SK-N-SH (cell line): ENCODE data around the gene ADRA2A. TPM values are rescaled to one million over a fixed set of nuclear protein-coding genes. Genes with fewer than 3 reads are reported as not detected.

Experiments
- CTCF ChIA-PET: fragments of 300-600, 350-600 bp; formaldehyde crosslinking; extraction: SDS; loops from one replicate; lab custom pipeline; 2021; lab: Yijun Ruan, JAX
- POLR2A ChIA-PET: fragments of 350-600 bp; sonication (Branson Sonifier 250); formaldehyde crosslinking; extraction: SDS; loops from one replicate; lab custom pipeline; 2020; ENCODE audit warnings: antibody characterized with exemption, inconsistent platforms; lab: Yijun Ruan, JAX
- DNase-seq: peaks from one replicate; pipeline ENCODE4 v3.0.0; 2012
- H2AFZ ChIP-seq: fragments of 200-600 bp; sonication (generic); 2 replicates; pipeline ENCODE4 v1.8.1; 2016; ENCODE audit warnings: antibody characterized with exemption, mild to moderate bottlenecking, low read depth
- H3F3A ChIP-seq: fragments of 200-600 bp; sonication (generic); replicated peaks from 2 replicates; pipeline ENCODE3; 2016; ENCODE audit warnings: antibody characterized with exemption, mild to moderate bottlenecking; ENCODE audit not compliant: insufficient read depth
- H3K27ac ChIP-seq, 2 experiments: fragments of 200-500 bp in 1 of 2; fragments of 200-600 bp in 1 of 2; sonication (Bioruptor generic) in 1 of 2; sonication (generic), shearing (Covaris generic) in 1 of 2; 2 replicates each; pipeline versions ENCODE4 v1.5.1 to v1.6.1; 2014 to 2016; ENCODE audit warnings: low read depth in 2 of 2, inconsistent platforms in 1 of 2, low read length in 1 of 2, mild to moderate bottlenecking in 1 of 2, mixed read lengths in 1 of 2
- H3K27me3 ChIP-seq: fragments of 200-600 bp; sonication (generic), shearing (Covaris generic); 2 replicates; pipeline ENCODE4 v1.6.1; 2016; ENCODE audit warnings: mixed run types; ENCODE audit not compliant: insufficient read depth
- H3K36me3 ChIP-seq, 2 experiments: fragments of 200-500 bp in 1 of 2; fragments of 200-600 bp in 1 of 2; sonication (Bioruptor generic) in 1 of 2; sonication (generic) in 1 of 2; replicated peaks in 1 of 2; 2 replicates each; pipeline versions ENCODE3 to v1.5.1; 2014 to 2016; ENCODE audit warnings: low read length in 1 of 2, mild to moderate bottlenecking in 1 of 2; ENCODE audit not compliant: insufficient read depth in 2 of 2, control insufficient read depth in 1 of 2
- H3K4me1 ChIP-seq, 2 experiments: fragments of 200-500 bp in 1 of 2; fragments of 200-600 bp in 1 of 2; sonication (Bioruptor generic) in 1 of 2; sonication (generic), shearing (Covaris generic) in 1 of 2; 2 replicates each; pipeline versions ENCODE4 v1.5.1 to v1.6.1; 2014 to 2016; ENCODE audit warnings: low read depth in 1 of 2, low read length in 1 of 2, mixed run types in 1 of 2; ENCODE audit not compliant: insufficient read depth in 2 of 2, control insufficient read depth in 1 of 2
- H3K4me2 ChIP-seq: fragments of 200-600 bp; sonication (generic), shearing (Covaris generic); 2 replicates; pipeline ENCODE4 v1.6.1; 2017; ENCODE audit warnings: mixed run types
- H3K4me3 ChIP-seq, 2 experiments: fragments of 200-500 bp in 1 of 2; fragments of 200-600 bp in 1 of 2; sonication (Bioruptor generic) in 1 of 2; sonication (generic), shearing (Covaris generic) in 1 of 2; 2 replicates each; pipeline versions ENCODE4 v1.5.1 to v1.8.1; 2014 to 2016; ENCODE audit warnings: low read depth in 2 of 2, inconsistent platforms in 1 of 2, low read length in 1 of 2, mild to moderate bottlenecking in 1 of 2, mixed read lengths in 1 of 2, moderate library complexity in 1 of 2
- H3K79me2 ChIP-seq: fragments of 200-600 bp; sonication (generic); 2 replicates; pipeline ENCODE4 v1.8.1; 2017; ENCODE audit warnings: mild to moderate bottlenecking; ENCODE audit not compliant: insufficient read depth
- H3K9ac ChIP-seq: fragments of 200-600 bp; sonication (generic); 2 replicates; pipeline ENCODE4 v1.6.1; 2017; ENCODE audit warnings: mixed run types
- H3K9me2 ChIP-seq: fragments of 200-600 bp; sonication (generic); 2 replicates; pipeline ENCODE4 v1.6.1; 2017; ENCODE audit warnings: mixed run types
- H3K9me3 ChIP-seq: fragments of 200-600 bp; sonication (generic); 2 replicates; pipeline ENCODE4 v1.6.1; 2017; ENCODE audit warnings: mixed run types, mild to moderate bottlenecking, moderate library complexity
- H4K20me1 ChIP-seq: fragments of 200-600 bp; sonication (generic); 2 replicates; pipeline ENCODE4 v1.6.1; 2017; ENCODE audit warnings: mild to moderate bottlenecking, mixed run types; ENCODE audit not compliant: insufficient read depth
- EZH2phosphoT487 ChIP-seq: fragments of 200-600 bp; sonication (generic); IDR thresholded peaks from 2 replicates; pipeline ENCODE4 v1.6.1; 2017; ENCODE audit warnings: low read depth, mixed run types, mild to moderate bottlenecking, antibody characterized with exemption, moderate library complexity, borderline replicate concordance
- JUND ChIP-seq: IDR thresholded peaks from 2 replicates; pipeline ENCODE4 v1.4.0; 2012
- MEF2A ChIP-seq: IDR thresholded peaks from 2 replicates; pipeline ENCODE4 v1.4.0; 2012; ENCODE audit warnings: low read depth, borderline replicate concordance
- NFIC ChIP-seq: IDR thresholded peaks from 2 replicates; pipeline ENCODE4 v1.4.0; 2012; ENCODE audit warnings: borderline replicate concordance
- NRF1 ChIP-seq: IDR thresholded peaks from 2 replicates; pipeline ENCODE4 v1.6.1; 2012; ENCODE audit warnings: low read depth, mild to moderate bottlenecking, low read length
- PBX3 ChIP-seq: IDR thresholded peaks from 2 replicates; pipeline ENCODE4; 2012
- POLR2AphosphoS5 ChIP-seq: IDR thresholded peaks from 2 replicates; pipeline ENCODE4 v1.6.1; 2012; ENCODE audit warnings: low read depth, low read length
- RAD21 ChIP-seq: IDR thresholded peaks from 2 replicates; pipeline ENCODE4 v1.6.1; 2012; ENCODE audit warnings: mild to moderate bottlenecking, low read length
- RFX5 ChIP-seq: IDR thresholded peaks from 2 replicates; pipeline ENCODE4 v1.6.1; 2012; ENCODE audit warnings: mild to moderate bottlenecking, improper control_type of control experiment, low read length
- RXRA ChIP-seq: IDR thresholded peaks from 2 replicates; pipeline ENCODE4 v1.4.0; 2012; ENCODE audit warnings: low read depth, mild to moderate bottlenecking, borderline replicate concordance
- SIN3A ChIP-seq: IDR thresholded peaks from 2 replicates; pipeline ENCODE4 v1.6.1; 2012; ENCODE audit warnings: low read depth, mild to moderate bottlenecking, low read length, moderate library complexity, borderline replicate concordance
- TEAD4 ChIP-seq: IDR thresholded peaks from 2 replicates; pipeline ENCODE4 v1.4.0; 2012; ENCODE audit warnings: mild to moderate bottlenecking, borderline replicate concordance; ENCODE audit not compliant: insufficient read depth
- USF1 ChIP-seq: IDR thresholded peaks from 2 replicates; pipeline ENCODE4 v1.4.0; 2012; ENCODE audit warnings: low read depth, borderline replicate concordance
- USF2 ChIP-seq: fragments of 150-350 bp; IDR thresholded peaks from 2 replicates; pipeline ENCODE4 v1.6.1; 2017; ENCODE audit warnings: antibody characterized with exemption, low read length, low read depth, borderline replicate concordance
- WGBS: methylation state at CpG from one replicate; pipeline ENCODE4 v1.1.6; 2017; ENCODE audit warnings: low lambda C conversion rate; 5-methylcytosine and 5-hydroxymethylcytosine counted together
- polyA plus RNA-seq, 3 experiments: library from polyadenylated mRNA; depleted of rRNA; stranded (reverse); fragments of >200 nt; gene quantifications; 2 replicates each; pipeline ENCODE4 v1.2.3, GENCODE V29; 2012

ADRA2A gene
- polyA plus RNA-seq, 1 of the 3 experiments (the other 2 are of a cell fraction) = 0.02 TPM

GRCh38 chr10:111083222-111084095, 6.6 kb downstream of the ADRA2A start:
- H3F3A ChIP-seq = no peaks in the 10 kb centered on the region
- ChIA-PET POLR2A (no interaction called here), CTCF (no interaction called here)

GRCh38 chr10:111084366-111085255, 7.8 kb downstream of the ADRA2A start:
- H3K79me2 ChIP-seq = no peaks in the 10 kb centered on the region
- DNase-seq = no peak
- H3K4me1 ChIP-seq = no peaks in the 10 kb centered on the region; a peak in 1 of 4 replicates
- ChIA-PET POLR2A (no interaction called here), CTCF (no interaction called here)
- H3K27me3 ChIP-seq = no peaks in the 10 kb centered on the region
- no peaks in the 10 kb centered on the region for H3K36me3 ChIP-seq
- no peaks in the 10 kb centered on the region for H3F3A ChIP-seq
- TF ChIP-seq MEF2A (no peak), RXRA (no peak), RFX5 (no peak), PBX3 (no peak), POLR2AphosphoS5 (no peak), USF2 (no peak), SIN3A (no peak), NRF1 (no peak), RAD21 (no peak), NFIC (no peak), EZH2phosphoT487 (no peak), TEAD4 (no peak)
- H3K4me3 ChIP-seq = no peak overlapping the region
- H3K27ac ChIP-seq = no peak overlapping the region
- H3K9me3 ChIP-seq = no peaks in the 10 kb centered on the region
- H3K9ac ChIP-seq = no peak overlapping the region
- no peak overlapping the region for H3K4me2 ChIP-seq
- 42% methylated on average over 13 of the region's 14 CpGs for WGBS
- no peaks in the 10 kb centered on the region for H4K20me1 ChIP-seq
- H2AFZ ChIP-seq = no peak overlapping the region
- H3K9me2 ChIP-seq = no peaks in the 10 kb centered on the region

More at GRCh38 chr10:111083222-111084095, 6.6 kb downstream of the ADRA2A start:
- 74% methylated on average over 10 of the region's 10 CpGs for WGBS
- H3K27me3 ChIP-seq = no peaks in the 10 kb centered on the region
- H3K27ac ChIP-seq = no peak overlapping the region
- no peak for DNase-seq
- no peak overlapping the region for H2AFZ ChIP-seq
- no peak overlapping the region for H3K4me2 ChIP-seq
- TF ChIP-seq MEF2A (no peak), USF1 (no peak), TEAD4 (no peak), USF2 (no peak), JUND (no peak), NRF1 (no peak)
- no peaks in the 10 kb centered on the region for H3K36me3 ChIP-seq
- H3K4me3 ChIP-seq = no peak overlapping the region
- no peaks in the 10 kb centered on the region for H3K79me2 ChIP-seq
- H3K9ac ChIP-seq = no peak overlapping the region
- no peaks in the 10 kb centered on the region for H4K20me1 ChIP-seq
- H3K9me3 ChIP-seq = no peaks in the 10 kb centered on the region
- H3K4me1 ChIP-seq = no peaks in the 10 kb centered on the region; a peak in 1 of 4 replicates
- H3K9me2 ChIP-seq = no peaks in the 10 kb centered on the region
